ENCODE measurements around the gene GALK1. TPM values are rescaled to one million over a fixed set of nuclear protein-coding genes. Genes with fewer than 3 reads are reported as not detected.
A peak's percentile ranks its signal among the peaks of the same experiment; 100 is the strongest.

Gene GALK1
- total and polyA plus RNA-seq, 9 of the 15 experiments (the other 6 are each of a cell fraction or from before 2014, with no cell fraction given) = 0.45 to 51.6 (median 17.4) TPM

DNA sequence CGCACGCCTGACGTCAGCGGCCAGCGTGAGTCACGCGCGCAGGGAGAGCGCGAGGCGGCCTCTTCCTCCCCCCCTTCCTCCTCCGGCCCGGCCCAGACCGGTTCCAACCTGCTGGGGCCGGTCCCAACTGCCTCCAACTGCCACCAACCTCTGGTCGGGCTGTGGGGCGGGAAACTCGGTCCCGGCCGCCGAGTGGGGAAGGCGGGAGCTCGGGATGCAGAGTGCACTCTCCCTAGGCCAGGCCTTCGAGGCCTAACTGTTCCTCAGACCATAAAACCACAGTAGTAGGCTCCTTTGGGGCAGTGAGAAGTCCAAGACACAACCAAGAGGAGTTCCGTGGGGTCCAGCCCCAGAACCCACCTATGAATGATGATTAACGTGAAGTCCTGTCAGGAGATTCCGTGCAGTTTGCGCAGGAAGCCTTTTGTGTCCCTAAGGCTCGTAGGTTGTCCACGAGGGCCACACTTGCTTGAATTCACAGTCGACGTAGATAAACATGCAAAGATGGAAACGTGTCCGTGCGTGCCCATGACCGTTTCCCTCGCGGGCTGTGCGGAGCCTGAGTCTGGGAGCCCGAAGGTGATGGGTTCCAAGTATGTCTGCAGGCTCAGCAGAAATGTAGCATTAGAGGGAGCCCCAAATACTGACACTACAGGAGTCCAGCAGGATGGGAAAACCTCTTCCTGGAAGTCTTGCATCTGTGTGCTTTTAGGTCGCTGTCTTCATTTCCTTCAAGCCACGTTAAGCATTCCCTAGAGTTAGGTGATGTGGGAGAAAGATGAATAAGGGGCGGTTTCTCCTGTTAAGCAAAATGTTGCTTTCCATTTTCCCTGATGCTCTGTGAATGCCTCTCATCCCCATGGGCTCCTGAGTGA lies 20.3 kb upstream of the GALK1 start (continued):
- TF ChIP-seq, protein P1, sequence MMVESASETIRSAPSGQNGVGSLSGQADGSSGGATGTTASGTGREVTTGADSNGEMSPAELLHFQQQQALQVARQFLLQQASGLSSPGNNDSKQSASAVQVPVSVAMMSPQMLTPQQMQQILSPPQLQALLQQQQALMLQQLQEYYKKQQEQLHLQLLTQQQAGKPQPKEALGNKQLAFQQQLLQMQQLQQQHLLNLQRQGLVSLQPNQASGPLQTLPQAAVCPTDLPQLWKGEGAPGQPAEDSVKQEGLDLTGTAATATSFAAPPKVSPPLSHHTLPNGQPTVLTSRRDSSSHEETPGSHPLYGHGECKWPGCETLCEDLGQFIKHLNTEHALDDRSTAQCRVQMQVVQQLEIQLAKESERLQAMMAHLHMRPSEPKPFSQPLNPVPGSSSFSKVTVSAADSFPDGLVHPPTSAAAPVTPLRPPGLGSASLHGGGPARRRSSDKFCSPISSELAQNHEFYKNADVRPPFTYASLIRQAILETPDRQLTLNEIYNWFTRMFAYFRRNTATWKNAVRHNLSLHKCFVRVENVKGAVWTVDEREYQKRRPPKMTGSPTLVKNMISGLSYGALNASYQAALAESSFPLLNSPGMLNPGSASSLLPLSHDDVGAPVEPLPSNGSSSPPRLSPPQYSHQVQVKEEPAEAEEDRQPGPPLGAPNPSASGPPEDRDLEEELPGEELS (CRISPR knock-in tag; IDR thresholded peaks at IDR 0.05; ENCODE audit: borderline replicate concordance) = 0 out of 2 replicates have a peak, but pooled peaks have one; percentile 7
- no peak; the same call in 1 of the 2 replicates for TF ChIP-seq IRF9 (tag; IDR thresholded peaks at IDR 0.05)
- 0 out of 2 replicates have a peak, but pooled peaks have one; percentile 7 for TF ChIP-seq ZNF75A (CRISPR knock-in tag; IDR thresholded peaks at IDR 0.05)
- TF ChIP-seq DMBX1 (CRISPR knock-in tag; IDR thresholded peaks at IDR 0.05; ENCODE audit: borderline replicate concordance) = peak; percentile 96
- peak; percentile 66 for TF ChIP-seq ZNF239 (CRISPR knock-in tag; IDR thresholded peaks at IDR 0.05)
- TF ChIP-seq ZC3H8 (IDR thresholded peaks at IDR 0.05) = no peak
- TF ChIP-seq NFIX (CRISPR knock-in tag; IDR thresholded peaks at IDR 0.05; ENCODE audit: low read depth) = no peak
- TF ChIP-seq E2F6 (IDR thresholded peaks at IDR 0.05; ENCODE audit: borderline replicate concordance in 1 of 2, extremely low read depth in 1 of 2, insufficient read depth in 1 of 2, insufficient read length in 1 of 2, low read depth in 1 of 2, low read length in 1 of 2, poor library complexity in 1 of 2, severe bottlenecking in 1 of 2) = peak; percentile 100
- TF ChIP-seq ZNF589 (CRISPR knock-in tag; IDR thresholded peaks at IDR 0.05; ENCODE audit: low read depth) = peak; percentile 95
- TF ChIP-seq, protein P2, sequence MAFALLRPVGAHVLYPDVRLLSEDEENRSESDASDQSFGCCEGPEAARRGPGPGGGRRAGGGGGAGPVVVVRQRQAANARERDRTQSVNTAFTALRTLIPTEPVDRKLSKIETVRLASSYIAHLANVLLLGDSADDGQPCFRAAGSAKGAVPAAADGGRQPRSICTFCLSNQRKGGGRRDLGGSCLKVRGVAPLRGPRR (CRISPR knock-in tag; IDR thresholded peaks at IDR 0.05) = peak; percentile 91; the same call in 1 of the 2 replicates
- TF ChIP-seq, protein P3, sequence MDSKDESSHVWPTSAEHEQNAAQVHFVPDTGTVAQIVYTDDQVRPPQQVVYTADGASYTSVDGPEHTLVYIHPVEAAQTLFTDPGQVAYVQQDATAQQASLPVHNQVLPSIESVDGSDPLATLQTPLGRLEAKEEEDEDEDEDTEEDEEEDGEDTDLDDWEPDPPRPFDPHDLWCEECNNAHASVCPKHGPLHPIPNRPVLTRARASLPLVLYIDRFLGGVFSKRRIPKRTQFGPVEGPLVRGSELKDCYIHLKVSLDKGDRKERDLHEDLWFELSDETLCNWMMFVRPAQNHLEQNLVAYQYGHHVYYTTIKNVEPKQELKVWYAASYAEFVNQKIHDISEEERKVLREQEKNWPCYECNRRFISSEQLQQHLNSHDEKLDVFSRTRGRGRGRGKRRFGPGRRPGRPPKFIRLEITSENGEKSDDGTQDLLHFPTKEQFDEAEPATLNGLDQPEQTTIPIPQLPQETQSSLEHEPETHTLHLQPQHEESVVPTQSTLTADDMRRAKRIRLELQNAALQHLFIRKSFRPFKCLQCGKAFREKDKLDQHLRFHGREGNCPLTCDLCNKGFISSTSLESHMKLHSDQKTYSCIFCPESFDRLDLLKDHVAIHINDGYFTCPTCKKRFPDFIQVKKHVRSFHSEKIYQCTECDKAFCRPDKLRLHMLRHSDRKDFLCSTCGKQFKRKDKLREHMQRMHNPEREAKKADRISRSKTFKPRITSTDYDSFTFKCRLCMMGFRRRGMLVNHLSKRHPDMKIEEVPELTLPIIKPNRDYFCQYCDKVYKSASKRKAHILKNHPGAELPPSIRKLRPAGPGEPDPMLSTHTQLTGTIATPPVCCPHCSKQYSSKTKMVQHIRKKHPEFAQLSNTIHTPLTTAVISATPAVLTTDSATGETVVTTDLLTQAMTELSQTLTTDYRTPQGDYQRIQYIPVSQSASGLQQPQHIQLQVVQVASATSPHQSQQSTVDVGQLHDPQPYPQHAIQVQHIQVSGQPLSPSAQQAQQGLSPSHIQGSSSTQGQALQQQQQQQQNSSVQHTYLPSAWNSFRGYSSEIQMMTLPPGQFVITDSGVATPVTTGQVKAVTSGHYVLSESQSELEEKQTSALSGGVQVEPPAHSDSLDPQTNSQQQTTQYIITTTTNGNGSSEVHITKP (IDR thresholded peaks at IDR 0.05; ENCODE audit: partially characterized antibody) = no peak
- 0 out of 2 replicates have a peak, but pooled peaks have one; percentile 59 for TF ChIP-seq PHB (CRISPR knock-in tag; IDR thresholded peaks at IDR 0.05)
- no peak for TF ChIP-seq EZH2 (IDR thresholded peaks at IDR 0.05; ENCODE audit: borderline replicate concordance, low read depth, low read length)
- peak; percentile 17 for TF ChIP-seq RBBP5 (IDR thresholded peaks at IDR 0.05; ENCODE audit: borderline replicate concordance, insufficient read depth, low read length, poor library complexity, severe bottlenecking)

All from K562 (cell line).